ENCODE data around the gene GATA2. TPM values are rescaled to one million over a fixed set of nuclear protein-coding genes. Genes with fewer than 3 reads are reported as not detected.

Gene GATA2
- total RNA-seq, 3 donors from 2014 or later = 1.6 to 10.1 (median 8.8) TPM

- ATAC-seq = no peak
- Histone ChIP-seq H3K4me1 (ENCODE audit: low read depth) (no peaks in the 10 kb centered on the region), H3K9me3 (no peaks in the 10 kb centered on the region), H3K4me3 (no peak overlapping the region), H3K36me3 (ENCODE audit: low read depth) (no peaks in the 10 kb centered on the region)
- intact Hi-C loops (cut with DNase I, micrococcal nuclease) = no loop called here
- no peak for DNase-seq
- TF ChIP-seq, protein P1, sequence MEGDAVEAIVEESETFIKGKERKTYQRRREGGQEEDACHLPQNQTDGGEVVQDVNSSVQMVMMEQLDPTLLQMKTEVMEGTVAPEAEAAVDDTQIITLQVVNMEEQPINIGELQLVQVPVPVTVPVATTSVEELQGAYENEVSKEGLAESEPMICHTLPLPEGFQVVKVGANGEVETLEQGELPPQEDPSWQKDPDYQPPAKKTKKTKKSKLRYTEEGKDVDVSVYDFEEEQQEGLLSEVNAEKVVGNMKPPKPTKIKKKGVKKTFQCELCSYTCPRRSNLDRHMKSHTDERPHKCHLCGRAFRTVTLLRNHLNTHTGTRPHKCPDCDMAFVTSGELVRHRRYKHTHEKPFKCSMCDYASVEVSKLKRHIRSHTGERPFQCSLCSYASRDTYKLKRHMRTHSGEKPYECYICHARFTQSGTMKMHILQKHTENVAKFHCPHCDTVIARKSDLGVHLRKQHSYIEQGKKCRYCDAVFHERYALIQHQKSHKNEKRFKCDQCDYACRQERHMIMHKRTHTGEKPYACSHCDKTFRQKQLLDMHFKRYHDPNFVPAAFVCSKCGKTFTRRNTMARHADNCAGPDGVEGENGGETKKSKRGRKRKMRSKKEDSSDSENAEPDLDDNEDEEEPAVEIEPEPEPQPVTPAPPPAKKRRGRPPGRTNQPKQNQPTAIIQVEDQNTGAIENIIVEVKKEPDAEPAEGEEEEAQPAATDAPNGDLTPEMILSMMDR (IDR thresholded peaks at IDR 0.05) = no peak
These were observed 49.2 kb downstream of the GATA2 start for GRCh38 chr3:128443771-128444170.

GRCh38 chr3:128442949-128443348, 50.1 kb downstream of the GATA2 start:
- TF ChIP-seq, protein P1 (IDR thresholded peaks at IDR 0.05) = no peak
- H3K4me1 ChIP-seq (ENCODE audit: low read depth) = no peaks in the 10 kb centered on the region
- no peaks in the 10 kb centered on the region for H3K9me3 ChIP-seq
- ATAC-seq = no peak
- H3K4me3 ChIP-seq = no peak overlapping the region
- H3K36me3 ChIP-seq (ENCODE audit: low read depth) = no peaks in the 10 kb centered on the region
- no peak for DNase-seq
- intact Hi-C loops (cut with DNase I, micrococcal nuclease) = no loop called here

DNA sequence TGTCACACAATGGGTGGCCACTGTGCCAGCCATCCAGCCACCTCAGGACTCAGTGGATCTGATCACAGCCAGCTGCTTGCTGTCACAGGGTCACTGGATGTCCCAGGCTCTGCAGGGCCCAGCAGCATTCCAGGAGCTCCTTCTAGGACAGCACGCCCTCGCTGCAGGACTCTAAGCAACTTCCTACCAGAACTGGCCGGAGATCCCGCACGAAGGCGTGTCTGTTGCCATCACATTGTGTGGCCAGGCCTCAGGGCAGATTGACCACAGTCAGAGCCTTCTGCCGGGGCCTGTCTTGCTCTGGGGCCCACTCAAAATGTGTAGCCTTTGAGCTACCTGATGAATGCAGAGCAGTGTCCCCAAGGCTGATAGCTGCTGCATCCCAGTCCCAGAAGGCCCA, 50.9 kb downstream of the GATA2 start:
- ATAC-seq = no peak
- intact Hi-C loops (cut with DNase I, micrococcal nuclease) = no loop called here
- Histone ChIP-seq H3K4me3 (no peak overlapping the region), H3K36me3 (ENCODE audit: low read depth) (no peaks in the 10 kb centered on the region), H3K4me1 (ENCODE audit: low read depth) (no peaks in the 10 kb centered on the region), H3K9me3 (no peaks in the 10 kb centered on the region)
- DNase-seq = no peak
- TF ChIP-seq, protein P1 (IDR thresholded peaks at IDR 0.05) = no peak

GRCh38 chr3:128439226-128439625, 53.8 kb downstream of the GATA2 start:
- ATAC-seq (no peak), DNase-seq (no peak)
- Histone ChIP-seq H3K9me3 (no peaks in the 10 kb centered on the region), H3K4me3 (no peak overlapping the region), H3K4me1 (ENCODE audit: low read depth) (no peaks in the 10 kb centered on the region), H3K36me3 (ENCODE audit: low read depth) (no peaks in the 10 kb centered on the region)
- TF ChIP-seq, protein P1 (IDR thresholded peaks at IDR 0.05) = no peak
- intact Hi-C loops (cut with DNase I, micrococcal nuclease) = no loop called here

DNA sequence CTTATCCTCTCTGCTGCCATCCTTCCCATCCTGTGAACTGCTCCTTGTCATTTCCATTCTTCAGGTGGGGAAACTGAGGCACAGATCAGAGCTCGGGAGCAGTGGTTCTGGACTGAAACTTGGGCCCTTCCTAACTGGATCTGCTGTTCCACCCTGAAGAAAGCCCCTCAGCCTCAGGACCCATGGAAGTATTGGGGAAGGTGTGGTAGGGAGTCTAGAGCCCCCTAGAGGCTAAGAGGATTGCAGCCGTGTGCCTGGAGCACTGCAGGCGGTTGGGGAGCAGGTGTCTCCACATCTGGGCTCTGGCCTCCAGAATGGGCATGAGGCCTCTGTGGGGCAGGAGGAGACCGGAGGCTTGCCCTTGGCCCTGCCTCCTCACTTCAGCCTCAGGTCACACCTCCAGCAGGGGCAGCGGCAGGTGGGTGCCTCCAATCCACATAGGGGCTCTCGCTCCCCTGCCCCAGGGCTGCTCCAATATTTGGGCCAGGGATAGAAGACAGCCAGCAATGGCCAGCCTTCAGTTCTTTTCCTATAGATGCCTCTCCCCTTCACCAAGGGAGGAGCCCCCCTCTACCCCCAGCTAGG, 54.4 kb downstream of the GATA2 start:
- Histone ChIP-seq H3K36me3 (ENCODE audit: low read depth) (no peaks in the 10 kb centered on the region), H3K9me3 (no peaks in the 10 kb centered on the region), H3K4me1 (ENCODE audit: low read depth) (no peaks in the 10 kb centered on the region), H3K4me3 (no peak overlapping the region)
- ATAC-seq (peak; percentile 46), DNase-seq (peak in 1 of 3 donors; percentile 11)
- TF ChIP-seq, protein P1 (IDR thresholded peaks at IDR 0.05) = no peak
- intact Hi-C loops (cut with DNase I, micrococcal nuclease) = no loop called here

DNA sequence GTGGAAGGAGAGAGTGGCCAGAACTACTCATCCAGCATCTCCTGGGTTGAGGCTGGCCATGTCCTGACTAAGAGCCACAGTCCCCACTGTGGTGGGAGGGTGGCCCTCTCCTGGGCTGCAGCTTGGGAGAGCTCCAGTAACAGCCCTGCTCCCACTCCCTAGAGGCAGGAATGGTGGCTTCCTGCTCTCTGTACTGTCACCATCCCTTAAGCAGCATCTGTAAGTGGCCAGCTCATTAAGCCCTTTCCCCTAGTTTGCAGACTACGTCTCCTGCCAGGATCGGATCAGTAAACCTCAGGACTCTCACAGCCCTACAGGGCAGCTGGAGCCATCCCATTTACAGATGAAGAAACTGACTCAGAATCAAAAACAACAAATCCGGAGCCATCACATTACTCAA, 56.8 kb downstream of the GATA2 start:
- ATAC-seq (no peak), DNase-seq (no peak)
- H3K4me1 ChIP-seq (ENCODE audit: low read depth) = peaks cover 8% of the 10 kb centered on the region
- H3K36me3 ChIP-seq (ENCODE audit: low read depth) = no peaks in the 10 kb centered on the region
- intact Hi-C loops (cut with DNase I, micrococcal nuclease) = no loop called here
- H3K9me3 ChIP-seq = no peaks in the 10 kb centered on the region
- TF ChIP-seq, protein P1 (IDR thresholded peaks at IDR 0.05) = no peak
- H3K4me3 ChIP-seq = no peak overlapping the region

Data from mucosa of descending colon (tissue), 3 donors.